HepG2 (cell line): ENCODE measurements around the gene INTS3. TPM values are rescaled to one million over a fixed set of nuclear protein-coding genes. Genes with fewer than 3 reads are reported as not detected.
A peak's percentile ranks its signal among the peaks of the same experiment; 100 is the strongest.
"Not testable (repeated sequence)": the region's sequence is repeated elsewhere in the genome, so short reads cannot be mapped to it uniquely, and the experiment has no call there.

Experiments used
- ATAC-seq: fragments of 200-7000 bp; cut with Tn5 transposase; 3 replicates; pipeline ENCODE4 v1.9.1; 2020; ENCODE audit warnings: mild to moderate bottlenecking, moderate library complexity
- BruUV-seq: library from RNA; stranded (reverse); fragments of 400-500 nt; replicated peaks from 2 replicates; lab custom pipeline; 2021; lab: Mats Ljungman, UMichigan
- CTCF ChIA-PET: fragments of 300-600 bp; formaldehyde crosslinking; extraction: SDS; loops from one replicate; lab custom pipeline; 2021; ENCODE audit warnings: low total read pairs, inconsistent platforms, low intra/inter-chr PET ratio; lab: Yijun Ruan, JAX
- POLR2A ChIA-PET: fragments of 350-600 bp; sonication (Branson Sonifier 250); formaldehyde crosslinking; loops from one replicate; lab custom pipeline; 2020; ENCODE audit warnings: antibody characterized with exemption, inconsistent platforms; lab: Yijun Ruan, JAX
- DNase-seq: peaks from one replicate; pipeline ENCODE4 v3.0.0-alpha.2; 2015; ENCODE audit warnings: low spot score
- FAIRE-seq: peaks from 3 replicates; lab custom pipeline; 2011; peaks lifted over from hg19 to GRCh38; lab: Jason Lieb, UNC
- H2AFZ ChIP-seq: one replicate; pipeline ENCODE4 v1.6.1; 2011; ENCODE audit warnings: low read length, inconsistent platforms
- H3K27ac ChIP-seq: fragments of 300-600 bp; 3 replicates; pipeline ENCODE4 v1.8.0; 2011; ENCODE audit warnings: mixed run types, mild to moderate bottlenecking, mixed read lengths, low read length, inconsistent platforms; ENCODE audit not compliant: insufficient read depth; ENCODE audit errors: extremely low read length
- H3K27me3 ChIP-seq, 2 experiments: fragments of 200-600 bp in 1 of 2; 2 replicates in 1 of 2; 3 replicates in 1 of 2; pipeline versions ENCODE4 v1.6.0 to v1.8.0; 2011; ENCODE audit warnings: low read length in 2 of 2, mild to moderate bottlenecking in 2 of 2, moderate library complexity in 2 of 2, inconsistent platforms in 1 of 2; ENCODE audit not compliant: insufficient read depth in 2 of 2, control insufficient read depth in 1 of 2
- H3K36me3 ChIP-seq, 2 experiments: fragments of 200-600 bp in 1 of 2; replicated peaks in 1 of 2; 2 replicates in 1 of 2; 3 replicates in 1 of 2; pipeline versions ENCODE4 v1.5.1 to v1.8.0; 2011; ENCODE audit warnings: low read length in 2 of 2, inconsistent platforms in 1 of 2; ENCODE audit not compliant: insufficient read depth in 2 of 2, control insufficient read depth in 1 of 2
- H3K4me1 ChIP-seq: 2 replicates; pipeline ENCODE4 v1.5.1; 2012; ENCODE audit warnings: low read length, inconsistent platforms; ENCODE audit not compliant: insufficient read depth
- H3K4me2 ChIP-seq: 2 replicates; pipeline ENCODE4 v1.6.0; 2011; ENCODE audit warnings: low read depth, low read length, inconsistent platforms
- H3K4me3 ChIP-seq, 3 experiments: fragments of 200-600 bp in 1 of 3; sonication (generic), shearing (Covaris generic) in 1 of 3; replicated peaks in 1 of 3; 2 replicates each; pipeline ENCODE4 v1.5.1; 2011 to 2016; ENCODE audit warnings: low read length in 3 of 3, inconsistent platforms in 2 of 3, low read depth in 2 of 3, mild to moderate bottlenecking in 2 of 3, control low read depth in 1 of 3, mixed read lengths in 1 of 3; ENCODE audit not compliant: insufficient read depth in 1 of 3
- H3K79me2 ChIP-seq: one replicate; pipeline ENCODE4 v1.6.1; 2011; ENCODE audit warnings: low read length, inconsistent platforms; ENCODE audit not compliant: insufficient read depth
- H3K9ac ChIP-seq: 2 replicates; pipeline ENCODE4 v1.6.0; 2011; ENCODE audit warnings: mild to moderate bottlenecking, low read depth, low read length, inconsistent platforms; ENCODE audit not compliant: insufficient read depth
- H3K9me3 ChIP-seq: 2 replicates; pipeline ENCODE4 v1.5.1; 2012; ENCODE audit warnings: mild to moderate bottlenecking, low read length
- H4K20me1 ChIP-seq: 2 replicates; pipeline ENCODE4 v1.6.0; 2011; ENCODE audit warnings: inconsistent platforms, mild to moderate bottlenecking, low read length, moderate library complexity; ENCODE audit not compliant: insufficient read depth
- AHDC1 ChIP-seq: sonication (generic); formaldehyde crosslinking; IDR thresholded peaks from 2 replicates; pipeline ENCODE4 v1.5.1; 2020; ENCODE audit warnings: mild to moderate bottlenecking, missing genetic modification reagents, borderline replicate concordance
- CHCHD3 ChIP-seq: sonication (generic); formaldehyde crosslinking; IDR thresholded peaks from 2 replicates; pipeline ENCODE4 v1.8.0; 2022; ENCODE audit warnings: mild to moderate bottlenecking, missing genetic modification reagents, moderate library complexity
- MYC ChIP-seq: sonication (generic); formaldehyde crosslinking; IDR thresholded peaks from 2 replicates; pipeline ENCODE4 v1.9.0; 2021; ENCODE audit warnings: missing genetic modification reagents, borderline replicate concordance
- SOX5 ChIP-seq: IDR thresholded peaks from 2 replicates; pipeline ENCODE4 v1.6.1; 2016; ENCODE audit warnings: borderline replicate concordance
- TP53 ChIP-seq: sonication (generic); formaldehyde crosslinking; conservative IDR thresholded peaks from 2 replicates; pipeline ENCODE4 v1.4.0; 2020; ENCODE audit warnings: missing genetic modification reagents
- ZNF460 ChIP-seq: sonication (generic); formaldehyde crosslinking; IDR thresholded peaks from 2 replicates; pipeline ENCODE4 v1.5.1; 2020; ENCODE audit warnings: missing genetic modification reagents, mild to moderate bottlenecking, borderline replicate concordance
- ZNF770 ChIP-seq: sonication (generic); formaldehyde crosslinking; IDR thresholded peaks from 2 replicates; pipeline ENCODE4 v1.5.0; 2020; ENCODE audit warnings: mild to moderate bottlenecking, missing genetic modification reagents
- WGBS: methylation state at CpG from one replicate; pipeline ENCODE4 v1.1.6; 2017; ENCODE audit warnings: low lambda C conversion rate; 5-methylcytosine and 5-hydroxymethylcytosine counted together
- in situ Hi-C: cut with HindIII; loops from 2 replicates; pipeline ENCODE4 v1.10.0; 2017; ENCODE audit warnings: low pct_unique_long_range_greater_than_20kb; ENCODE audit not compliant: extremely low pct_ligation_motif_present
- intact Hi-C: fragments of 100-400 bp; cut with micrococcal nuclease; formaldehyde crosslinking; loops from one replicate; pipeline ENCODE4 v1.10.0; 2022; ENCODE audit not compliant: unreplicated experiment
- polyA plus RNA-seq, 8 experiments: library from polyadenylated mRNA; depleted of rRNA in 3 of 8; stranded (reverse) in 7 of 8; unstranded in 1 of 8; fragments of >200 nt; fragmentation: Illumina TruSeq in 4 of 8; extraction: Trizol in 4 of 8; gene quantifications; 2 replicates each; pipeline versions ENCODE4 v1.2.1 to v1.2.3, GENCODE V29; 2011 to 2016; ENCODE audit warnings: low read depth in 4 of 8, missing spikeins in 1 of 8, mixed read lengths in 1 of 8; ENCODE audit not compliant: insufficient read depth in 1 of 8
- total RNA-seq, 5 experiments: library from RNA; depleted of rRNA; stranded (reverse); fragments of >200 nt; fragmentation: Illumina TruSeq; extraction: Trizol; gene quantifications; 2 replicates each; pipeline ENCODE4 v1.2.3, GENCODE V29; 2016; ENCODE audit warnings: low read depth in 1 of 5

Gene INTS3
- total and polyA plus RNA-seq, 2 of the 13 experiments (the other 11 are each of a cell fraction or from before 2014, with no cell fraction given), result 17.2 to 27.2 TPM

GRCh38 chr1:153782648-153783047 lies 54.8 kb downstream of the INTS3 start:
- in situ Hi-C loops, H3K27me3 ChIP-seq, H3K79me2 ChIP-seq, ATAC-seq, DNase-seq, FAIRE-seq, BruUV-seq, intact Hi-C loops, H4K20me1 ChIP-seq, H3K36me3 ChIP-seq, H3K9me3 ChIP-seq, CTCF ChIA-PET, H2AFZ ChIP-seq: not testable (repeated sequence)
- peak overlapping the region; percentile 92 for H3K4me2 ChIP-seq
- peak overlapping the region; percentile 79 for H3K27ac ChIP-seq
- H3K9ac ChIP-seq, result peak overlapping the region; percentile 80
- peaks cover 49% of the 10 kb centered on the region for H3K4me1 ChIP-seq
- POLR2A ChIA-PET, result interaction anchor here (1.0 kb wide), 1 partner anchor 208 kb away, joined by 4 read pairs; the partner anchor contains the start of gene RPS27
- 80% methylated on average over 8 of the region's 8 CpGs for WGBS
- H3K4me3 ChIP-seq, result peak overlapping the region; percentile 72 to 78 (median 76); a peak in 5 of 6 replicates
- TF ChIP-seq ZNF460 (CRISPR knock-in tag), result peak; percentile 81
- peak; percentile 81 for TF ChIP-seq ZNF770

- no peaks in the 10 kb centered on the region for H3K36me3 ChIP-seq
- peak overlapping the region; percentile 92 for H3K4me2 ChIP-seq
- POLR2A ChIA-PET, result interaction anchor here (0.5 to 2.3 kb wide), 13 partner anchors 9 to 551 kb away, joined by 3 to 13 read pairs (median 5); partner anchors contain the start of genes CHTOP, CREB3L4, ILF2 and JTB
- DNase-seq (peak; percentile 71), FAIRE-seq (peak; percentile 60), ATAC-seq (peak; percentile 91)
- no peaks in the 10 kb centered on the region for H3K79me2 ChIP-seq
- H4K20me1 ChIP-seq, result no peaks in the 10 kb centered on the region
- TSS peak; percentile 99 for BruUV-seq
- H3K9ac ChIP-seq, result peak overlapping the region; percentile 80
- in situ Hi-C loops, result no loop called here
- H2AFZ ChIP-seq, result peak overlapping the region; percentile 11
- peak overlapping the region; percentile 79 for H3K27ac ChIP-seq
- H3K9me3 ChIP-seq, result no peaks in the 10 kb centered on the region
- no peaks in the 10 kb centered on the region for H3K27me3 ChIP-seq
- intact Hi-C loops, result no loop called here
- H3K4me3 ChIP-seq, result peak overlapping the region; percentile 72 to 78 (median 76)
- peaks cover 46% of the 10 kb centered on the region for H3K4me1 ChIP-seq
- CTCF ChIA-PET, result no interaction called here
- 2% methylated on average over 30 of the region's 61 CpGs for WGBS
- peak; percentile 66 for TF ChIP-seq MYC (CRISPR knock-in tag)
- TF ChIP-seq CHCHD3 (CRISPR knock-in tag), result 0 out of 2 replicates have a peak, but pooled peaks have one; percentile 52
- TF ChIP-seq SOX5 (CRISPR knock-in tag), result no peak
- peak; percentile 65; the same call in 1 of the 2 replicates for TF ChIP-seq AHDC1 (CRISPR knock-in tag)
- TF ChIP-seq TP53 (CRISPR knock-in tag), result no peak
Observed at GRCh38 chr1:153783233-153784190, 55.7 kb downstream of the INTS3 start.
